HG02759 (cell line): ENCODE results near the gene SLC39A11.

ENCODE experiments used
- ATAC-seq: cut with Tn5 transposase; IDR thresholded peaks from one replicate; pipeline ENCODE4 v1.9.1; 2021; ENCODE audit warnings: mild to moderate bottlenecking, moderate library complexity; ENCODE audit not compliant: unreplicated experiment

The SLC39A11 gene

GRCh38 chr17:72884066-72884465, 208.4 kb downstream of the SLC39A11 start:
- no peak for ATAC-seq

GRCh38 chr17:72883351-72883750, 209.1 kb downstream of the SLC39A11 start:
- no peak for ATAC-seq

GRCh38 chr17:72882426-72882825, 210.1 kb downstream of the SLC39A11 start:
- no peak for ATAC-seq

GRCh38 chr17:72879877-72880276, 212.6 kb downstream of the SLC39A11 start:
- no peak for ATAC-seq

GRCh38 chr17:72878975-72879660, 213.4 kb downstream of the SLC39A11 start:
- no peak for ATAC-seq

GRCh38 chr17:72877348-72877747, 215.1 kb downstream of the SLC39A11 start:
- no peak for ATAC-seq

GRCh38 chr17:72876413-72876812, 216.1 kb downstream of the SLC39A11 start:
- ATAC-seq: no peak

- ATAC-seq: no peak
Observed at GRCh38 chr17:72875361-72875760, 217.1 kb downstream of the SLC39A11 start.

- ATAC-seq: no peak
Observed at GRCh38 chr17:72872396-72872795, 220.1 kb downstream of the SLC39A11 start.

- ATAC-seq: no peak
Observed at GRCh38 chr17:72870367-72870985, 222.0 kb downstream of the SLC39A11 start.

GRCh38 chr17:72869630-72870029, 222.9 kb downstream of the SLC39A11 start:
- ATAC-seq: no peak

- ATAC-seq: no peak
Observed at GRCh38 chr17:72865954-72866353, 226.5 kb downstream of the SLC39A11 start.

GRCh38 chr17:72863526-72864211, 228.8 kb downstream of the SLC39A11 start:
- ATAC-seq: no peak

GRCh38 chr17:72862276-72862999, 230.1 kb downstream of the SLC39A11 start:
- ATAC-seq: no peak

- ATAC-seq: no peak
Observed at GRCh38 chr17:72861811-72862210, 230.7 kb downstream of the SLC39A11 start.

- no peak for ATAC-seq
Observed at GRCh38 chr17:72860778-72861177, 231.7 kb downstream of the SLC39A11 start.

- no peak for ATAC-seq
Observed at GRCh38 chr17:72858826-72859495, 233.5 kb downstream of the SLC39A11 start.

- ATAC-seq: no peak
Observed at GRCh38 chr17:72853440-72854415, 238.8 kb downstream of the SLC39A11 start.

GRCh38 chr17:72852277-72852938, 240.1 kb downstream of the SLC39A11 start:
- ATAC-seq: no peak
